ENCODE data around the gene C14orf93. TPM values are rescaled to one million over a fixed set of nuclear protein-coding genes. Genes with fewer than 3 reads are reported as not detected.
A peak's percentile ranks its signal among the peaks of the same experiment; 100 is the strongest.

C14orf93 gene
- total RNA-seq, 4 donors from 2014 or later: 11.0 to 34.4 (median 19.8) TPM

GRCh38 chr14:22977434-22977683 is 32.6 kb downstream of the C14orf93 start:
- Histone ChIP-seq H3K27ac (peak overlapping the region in 3 of 4 donors; percentile 22 to 57 (median 37)), H3K27me3 (no peaks in the 10 kb centered on the region), H3K4me1 (peaks cover 0 to 53% (median 21%) of the 10 kb centered on the region in 4 donors), H3K9me3 (peaks cover 0 to 5% (median 0%) of the 10 kb centered on the region in 4 donors), H3K36me3 (no peaks in the 10 kb centered on the region), H3K4me3 (no peak overlapping the region)
- DNase-seq: no peak
- TF ChIP-seq, protein P1, sequence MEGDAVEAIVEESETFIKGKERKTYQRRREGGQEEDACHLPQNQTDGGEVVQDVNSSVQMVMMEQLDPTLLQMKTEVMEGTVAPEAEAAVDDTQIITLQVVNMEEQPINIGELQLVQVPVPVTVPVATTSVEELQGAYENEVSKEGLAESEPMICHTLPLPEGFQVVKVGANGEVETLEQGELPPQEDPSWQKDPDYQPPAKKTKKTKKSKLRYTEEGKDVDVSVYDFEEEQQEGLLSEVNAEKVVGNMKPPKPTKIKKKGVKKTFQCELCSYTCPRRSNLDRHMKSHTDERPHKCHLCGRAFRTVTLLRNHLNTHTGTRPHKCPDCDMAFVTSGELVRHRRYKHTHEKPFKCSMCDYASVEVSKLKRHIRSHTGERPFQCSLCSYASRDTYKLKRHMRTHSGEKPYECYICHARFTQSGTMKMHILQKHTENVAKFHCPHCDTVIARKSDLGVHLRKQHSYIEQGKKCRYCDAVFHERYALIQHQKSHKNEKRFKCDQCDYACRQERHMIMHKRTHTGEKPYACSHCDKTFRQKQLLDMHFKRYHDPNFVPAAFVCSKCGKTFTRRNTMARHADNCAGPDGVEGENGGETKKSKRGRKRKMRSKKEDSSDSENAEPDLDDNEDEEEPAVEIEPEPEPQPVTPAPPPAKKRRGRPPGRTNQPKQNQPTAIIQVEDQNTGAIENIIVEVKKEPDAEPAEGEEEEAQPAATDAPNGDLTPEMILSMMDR (IDR thresholded peaks at IDR 0.05): no peak
- no peak for TF ChIP-seq POLR2A (IDR thresholded peaks at IDR 0.05)

GRCh38 chr14:22976620-22977433 is 33.1 kb downstream of the C14orf93 start:
- no peak for DNase-seq
- TF ChIP-seq, protein P1 (IDR thresholded peaks at IDR 0.05): no peak
- no peak for TF ChIP-seq POLR2A (IDR thresholded peaks at IDR 0.05)

DNA sequence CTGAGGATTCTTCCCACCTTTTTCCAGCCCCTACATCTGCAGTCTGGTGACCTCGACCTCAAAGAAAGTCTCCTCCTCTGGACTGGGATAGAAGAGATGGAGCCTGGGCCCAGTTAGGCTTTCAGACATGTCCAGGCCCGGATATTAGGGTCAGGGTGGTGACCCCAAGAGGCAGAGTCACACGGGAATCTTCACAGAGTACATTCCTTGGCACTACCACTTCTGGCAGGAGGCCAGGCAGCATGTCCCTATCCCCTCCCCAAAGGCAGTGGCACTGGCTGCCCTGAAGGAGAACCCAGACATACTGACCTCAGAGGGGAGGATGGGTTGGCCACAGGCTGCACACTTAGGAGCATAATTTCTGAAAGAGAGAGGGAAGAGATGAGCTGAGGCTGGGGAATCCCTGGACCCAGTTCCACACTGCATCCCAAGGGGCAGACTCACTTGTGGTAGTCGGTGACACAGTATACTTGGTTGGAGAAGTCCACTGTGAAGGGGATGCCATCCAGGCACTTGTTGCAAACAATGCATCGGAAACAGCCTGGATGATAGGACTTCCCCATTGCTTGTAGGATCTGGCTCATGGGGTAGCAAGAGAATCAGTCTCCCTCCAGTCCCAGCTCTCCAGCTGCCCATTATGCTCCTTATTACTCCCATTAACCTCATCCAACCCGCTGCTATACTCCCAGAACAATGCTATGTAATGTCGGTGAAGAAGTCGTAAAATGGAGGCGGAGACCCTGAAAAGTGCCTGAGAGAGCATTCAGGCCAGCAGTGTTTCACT is 35.2 kb downstream of the C14orf93 start:
- peak overlapping the region in 1 of 4 donors; percentile 3 for H3K4me3 ChIP-seq
- H3K27me3 ChIP-seq: no peaks in the 10 kb centered on the region
- DNase-seq: no peak
- TF ChIP-seq, protein P1 (IDR thresholded peaks at IDR 0.05): no peak
- TF ChIP-seq POLR2A (IDR thresholded peaks at IDR 0.05): no peak
- peaks cover 0 to 28% (median 6%) of the 10 kb centered on the region in 4 donors for H3K4me1 ChIP-seq
- H3K27ac ChIP-seq: no peak overlapping the region
- no peaks in the 10 kb centered on the region for H3K36me3 ChIP-seq
- H3K9me3 ChIP-seq: no peaks in the 10 kb centered on the region

More at GRCh38 chr14:22976620-22977433, 33.1 kb downstream of the C14orf93 start:
- H3K9me3 ChIP-seq: no peaks in the 10 kb centered on the region
- peaks cover 0 to 47% (median 19%) of the 10 kb centered on the region in 4 donors for H3K4me1 ChIP-seq
- H3K27me3 ChIP-seq: no peaks in the 10 kb centered on the region
- H3K36me3 ChIP-seq: no peaks in the 10 kb centered on the region
- H3K27ac ChIP-seq: peak overlapping the region in 3 of 4 donors; percentile 22 to 57 (median 37)
- H3K4me3 ChIP-seq: no peak overlapping the region

GRCh38 chr14:22973217-22974032 is 36.5 kb downstream of the C14orf93 start:
- Histone ChIP-seq H3K4me1 (peaks cover 0 to 22% (median 6%) of the 10 kb centered on the region in 4 donors), H3K4me3 (no peak overlapping the region), H3K27ac (no peak overlapping the region), H3K36me3 (no peaks in the 10 kb centered on the region), H3K27me3 (no peaks in the 10 kb centered on the region), H3K9me3 (no peaks in the 10 kb centered on the region)
- no peak for TF ChIP-seq POLR2A (IDR thresholded peaks at IDR 0.05)
- TF ChIP-seq, protein P1 (IDR thresholded peaks at IDR 0.05): peak; percentile 46 to 90 (median 83)
- DNase-seq: peak in 1 of 3 donors; percentile 80

- no peak for DNase-seq
- H3K27ac ChIP-seq: no peak overlapping the region
- no peak overlapping the region for H3K4me3 ChIP-seq
- no peaks in the 10 kb centered on the region for H3K36me3 ChIP-seq
- H3K27me3 ChIP-seq: no peaks in the 10 kb centered on the region
- TF ChIP-seq, protein P1 (IDR thresholded peaks at IDR 0.05): no peak
- no peak for TF ChIP-seq POLR2A (IDR thresholded peaks at IDR 0.05)
- H3K9me3 ChIP-seq: no peaks in the 10 kb centered on the region
- H3K4me1 ChIP-seq: peaks cover 0 to 12% (median 6%) of the 10 kb centered on the region in 4 donors
Observed at GRCh38 chr14:22972313-22972930, 37.5 kb downstream of the C14orf93 start.
